Lower leg skin (tissue), 4 donors: ENCODE measurements around the gene USP26. TPM values are rescaled to one million over a fixed set of nuclear protein-coding genes. Genes with fewer than 3 reads are reported as not detected.
"Not testable (repeated sequence)": the region's sequence is repeated elsewhere in the genome, so short reads cannot be mapped to it uniquely, and the experiment has no call there.

ENCODE experiments used
- DNase-seq, 2 donors: peaks; one replicate each; pipeline ENCODE4 v3.0.0-alpha.2; 2019; ENCODE audit warnings: low spot score in 2 of 2
- H3K4me3 ChIP-seq: fragments of 200-600 bp; sonication (generic); 2 replicates; pipeline ENCODE4 v1.5.1; 2017; ENCODE audit warnings: mild to moderate bottlenecking, low read depth; ENCODE audit not compliant: poor library complexity, severe bottlenecking
- POLR2A ChIP-seq, 2 donors: fragments of 450-650 bp; IDR thresholded peaks; one replicate each; pipeline ENCODE4 v1.6.1; 2016 to 2017; ENCODE audit warnings: antibody characterized with exemption in 2 of 2, mild to moderate bottlenecking in 1 of 2, moderate library complexity in 1 of 2
- WGBS, 2 donors: methylation state at CpG; one replicate each; pipeline ENCODE4 v1.1.5; 2018; 5-methylcytosine and 5-hydroxymethylcytosine counted together
- intact Hi-C: fragments of 100-400 bp; cut with DNase I; formaldehyde crosslinking; loops from one replicate; pipeline ENCODE4 v1.15.0; 2023; ENCODE audit warnings: low total_unique reads
- total RNA-seq, 4 donors: library from RNA; depleted of rRNA; stranded (reverse); fragments of >200 nt; gene quantifications; one replicate each; pipeline ENCODE4 v1.1.0, GENCODE V29; 2016
- TF ChIP-seq, protein P1 (sequence below), 3 donors: fragments of 450-650 bp; IDR thresholded peaks; one replicate each; pipeline ENCODE4 v1.5.1; 2016; ENCODE audit warnings: antibody characterized with exemption in 3 of 3, mild to moderate bottlenecking in 3 of 3, moderate library complexity in 2 of 3

Gene USP26
- total RNA-seq, 4 donors from 2014 or later: not detected

DNA sequence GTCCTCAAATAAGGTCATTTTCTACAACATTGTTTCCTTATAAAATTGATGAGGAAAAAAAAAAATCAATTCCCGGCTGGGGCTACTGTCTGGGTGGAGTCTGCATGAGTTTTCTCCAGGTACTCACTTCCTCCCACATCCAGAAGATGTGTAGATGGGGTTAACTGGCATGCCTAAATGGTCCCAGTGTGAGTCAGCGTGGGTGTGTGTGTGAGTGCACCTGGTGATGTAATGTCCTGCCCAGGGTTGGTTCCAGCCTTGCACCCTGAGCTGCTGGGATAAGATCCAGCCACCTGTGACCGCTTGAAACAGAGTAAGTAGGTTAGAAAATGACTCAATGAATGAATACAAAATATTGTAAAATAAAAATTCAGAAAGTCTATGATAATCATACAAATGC is 11.1 kb downstream of the USP26 start:
- intact Hi-C loops: no loop called here
- TF ChIP-seq, protein P1, sequence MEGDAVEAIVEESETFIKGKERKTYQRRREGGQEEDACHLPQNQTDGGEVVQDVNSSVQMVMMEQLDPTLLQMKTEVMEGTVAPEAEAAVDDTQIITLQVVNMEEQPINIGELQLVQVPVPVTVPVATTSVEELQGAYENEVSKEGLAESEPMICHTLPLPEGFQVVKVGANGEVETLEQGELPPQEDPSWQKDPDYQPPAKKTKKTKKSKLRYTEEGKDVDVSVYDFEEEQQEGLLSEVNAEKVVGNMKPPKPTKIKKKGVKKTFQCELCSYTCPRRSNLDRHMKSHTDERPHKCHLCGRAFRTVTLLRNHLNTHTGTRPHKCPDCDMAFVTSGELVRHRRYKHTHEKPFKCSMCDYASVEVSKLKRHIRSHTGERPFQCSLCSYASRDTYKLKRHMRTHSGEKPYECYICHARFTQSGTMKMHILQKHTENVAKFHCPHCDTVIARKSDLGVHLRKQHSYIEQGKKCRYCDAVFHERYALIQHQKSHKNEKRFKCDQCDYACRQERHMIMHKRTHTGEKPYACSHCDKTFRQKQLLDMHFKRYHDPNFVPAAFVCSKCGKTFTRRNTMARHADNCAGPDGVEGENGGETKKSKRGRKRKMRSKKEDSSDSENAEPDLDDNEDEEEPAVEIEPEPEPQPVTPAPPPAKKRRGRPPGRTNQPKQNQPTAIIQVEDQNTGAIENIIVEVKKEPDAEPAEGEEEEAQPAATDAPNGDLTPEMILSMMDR (IDR thresholded peaks at IDR 0.05): no peak
- no peak for TF ChIP-seq POLR2A (IDR thresholded peaks at IDR 0.05)
- WGBS, 2 donors: 59 to 70% methylated on average over 3 of the region's 3 CpGs
- H3K4me3 ChIP-seq: no peak overlapping the region
- DNase-seq: no peak

DNA sequence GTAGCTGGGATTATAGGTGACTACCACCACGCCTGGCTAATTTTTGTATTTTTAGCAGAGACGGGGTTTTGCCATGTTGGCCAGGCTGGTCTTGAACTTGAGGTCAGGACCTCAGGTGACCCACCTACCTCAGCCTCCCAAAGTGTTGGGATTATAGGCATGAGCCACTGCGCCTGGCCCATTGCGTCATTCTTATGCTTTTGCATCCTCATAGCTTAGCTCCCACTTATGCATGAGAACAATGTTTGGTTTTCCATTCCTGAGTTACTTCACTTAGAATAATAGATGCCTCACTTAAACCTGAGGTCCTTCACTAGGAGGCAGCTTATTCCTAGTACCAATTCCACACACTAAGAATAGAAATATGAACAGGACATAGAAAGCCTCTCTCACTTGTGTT is 11.9 kb downstream of the USP26 start:
- DNase-seq, intact Hi-C loops, H3K4me3 ChIP-seq: not testable (repeated sequence)
- whole genome bisulfite sequencing, 2 donors: 87 to 100% methylated on average over 4 of the region's 4 CpGs

DNA sequence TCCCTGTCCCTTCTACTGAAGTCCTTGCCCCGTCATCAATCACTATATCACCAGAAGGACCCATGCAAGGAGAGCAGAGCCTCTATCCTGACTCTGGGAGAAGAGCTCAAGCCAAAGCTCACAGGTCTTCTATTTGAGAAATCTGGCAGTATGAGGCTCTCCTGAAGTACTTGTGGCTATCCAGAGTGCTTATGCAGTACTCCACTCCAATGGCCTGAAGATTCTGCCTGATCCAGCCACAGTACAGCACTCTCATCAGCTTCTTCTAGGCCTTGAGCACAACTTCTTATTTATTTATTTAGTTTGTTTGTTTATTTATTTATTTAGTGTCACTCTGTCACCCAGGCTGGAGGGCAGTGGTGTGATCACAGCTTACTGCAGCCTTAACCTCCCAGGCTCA is 13.0 kb downstream of the USP26 start:
- 62 to 87% methylated on average over 1 of the region's 1 CpG for WGBS, 2 donors
- DNase-seq: no peak
- no peak for TF ChIP-seq POLR2A (IDR thresholded peaks at IDR 0.05)
- TF ChIP-seq, protein P1 (IDR thresholded peaks at IDR 0.05): no peak
- intact Hi-C loops: loop anchor here (5.0 kb wide), 1 partner anchor 48 kb away; no protein-coding TSS in a partner anchor
- no peak overlapping the region for H3K4me3 ChIP-seq

DNA sequence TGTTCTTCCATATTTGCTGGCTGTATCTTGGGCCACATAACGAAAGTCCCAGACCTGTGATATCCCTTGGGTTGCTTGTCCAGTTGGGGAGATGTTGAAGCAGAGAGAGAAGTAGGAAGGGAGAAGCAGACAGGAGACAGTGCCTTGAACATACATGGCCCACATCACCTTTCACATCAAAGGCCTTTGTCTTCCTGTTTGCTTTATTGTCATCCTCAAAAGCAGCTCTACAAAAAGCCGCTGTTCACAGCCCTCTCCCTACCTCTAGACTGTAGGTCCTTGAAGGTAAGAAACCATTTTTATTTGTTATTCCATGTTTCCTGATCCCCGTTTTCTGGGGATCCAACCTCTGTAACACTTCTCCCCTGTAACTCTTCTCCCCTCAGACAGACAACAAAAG is 14.9 kb downstream of the USP26 start:
- DNase-seq: no peak
- H3K4me3 ChIP-seq: no peak overlapping the region
- 73 to 84% methylated on average over 3 of the region's 3 CpGs for WGBS, 2 donors
- TF ChIP-seq POLR2A (IDR thresholded peaks at IDR 0.05): no peak
- TF ChIP-seq, protein P1 (IDR thresholded peaks at IDR 0.05): no peak
- intact Hi-C loops: loop anchor here (5.0 kb wide), 1 partner anchor 50 kb away; no protein-coding TSS in a partner anchor

DNA sequence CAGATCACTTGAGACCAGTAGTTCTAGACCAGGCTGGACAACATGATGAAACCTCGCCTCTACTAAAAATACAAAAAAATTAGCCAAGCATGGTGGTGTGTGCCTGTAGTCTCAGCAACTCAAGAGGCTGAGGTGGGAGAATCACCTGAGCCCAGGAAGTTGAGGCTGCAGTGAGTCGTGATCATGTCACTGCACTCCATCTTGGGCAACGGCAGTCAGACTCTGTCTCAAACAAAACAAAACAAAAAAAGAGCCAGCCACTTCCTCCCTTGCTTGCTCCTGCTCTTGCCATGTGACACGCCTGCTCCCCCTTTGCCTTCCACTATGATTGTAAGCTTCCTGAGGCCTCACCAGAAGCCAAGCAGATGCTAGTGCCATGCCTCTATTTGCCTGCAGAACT is 19.1 kb downstream of the USP26 start:
- DNase-seq, intact Hi-C loops, H3K4me3 ChIP-seq: not testable (repeated sequence)
- WGBS, 2 donors: 75 to 86% methylated on average over 4 of the region's 4 CpGs

DNA sequence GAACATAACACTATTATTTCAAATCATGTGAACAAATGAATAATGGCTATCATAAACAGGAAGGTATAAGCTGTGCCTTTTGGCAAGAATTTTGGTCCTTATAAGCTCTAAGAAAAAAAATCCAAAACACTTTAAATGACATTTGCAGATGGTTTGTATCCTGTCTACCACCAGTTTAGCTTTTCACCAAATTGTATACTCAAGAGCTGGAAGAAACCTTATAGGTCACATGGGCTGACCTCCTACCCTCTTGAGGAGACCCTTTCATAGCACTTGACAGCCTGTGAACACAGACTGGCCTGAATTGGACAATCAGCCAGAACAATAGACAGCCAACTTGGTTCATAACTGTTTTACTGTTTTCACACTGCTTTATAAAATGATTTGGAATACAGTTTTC is 24.3 kb downstream of the USP26 start:
- TF ChIP-seq, protein P1 (IDR thresholded peaks at IDR 0.05): no peak
- TF ChIP-seq POLR2A (IDR thresholded peaks at IDR 0.05): no peak
- intact Hi-C loops: no loop called here
- no peak for DNase-seq
- H3K4me3 ChIP-seq: no peak overlapping the region

DNA sequence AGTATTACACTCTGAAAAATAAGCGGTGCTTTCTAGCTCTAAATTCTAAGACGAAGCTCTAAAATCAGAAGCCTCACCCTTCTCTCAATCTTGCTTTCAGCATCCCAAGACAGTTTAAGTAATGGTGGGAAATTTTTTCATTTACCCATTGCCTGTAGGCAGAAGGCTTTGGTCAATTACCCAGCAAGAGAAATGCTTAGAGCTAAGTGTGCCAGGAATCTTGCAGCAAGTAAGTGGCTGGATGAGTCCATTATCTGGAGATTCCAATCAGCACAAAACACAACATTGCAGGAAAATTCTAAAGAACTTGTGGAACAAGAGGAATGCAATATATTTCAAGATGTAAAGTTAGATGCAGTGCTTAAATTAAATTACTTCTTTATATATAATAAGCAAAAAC is 28.4 kb downstream of the USP26 start:
- H3K4me3 ChIP-seq: no peak overlapping the region
- DNase-seq: no peak
- 79 to 86% methylated on average over 2 of the region's 2 CpGs for WGBS, 2 donors
- intact Hi-C loops: no loop called here
- TF ChIP-seq, protein P1 (IDR thresholded peaks at IDR 0.05): no peak
- TF ChIP-seq POLR2A (IDR thresholded peaks at IDR 0.05): no peak
